IMR-90 (cell line): ENCODE data around the gene ANKRD7. TPM values are rescaled to one million over a fixed set of nuclear protein-coding genes. Genes with fewer than 3 reads are reported as not detected.

Source experiments
- ATAC-seq: fragments of 200-7000 bp; cut with Tn5 transposase; 2 replicates; pipeline ENCODE4 v1.9.1; 2020; ENCODE audit warnings: low read depth, mild to moderate bottlenecking, moderate library complexity
- BruUV-seq: library from RNA; stranded (reverse); fragments of 400-500 nt; replicated peaks from 2 replicates; lab custom pipeline; 2021; lab: Mats Ljungman, UMichigan
- CTCF ChIA-PET: fragments of 300-600 bp; formaldehyde crosslinking; extraction: SDS; loops from one replicate; lab custom pipeline; 2021; ENCODE audit warnings: antibody characterized with exemption; lab: Yijun Ruan, JAX
- POLR2A ChIA-PET: fragments of 300-600 bp; sonication (Branson Sonifier 250); formaldehyde crosslinking; loops from one replicate; lab custom pipeline; 2022; ENCODE audit warnings: antibody characterized with exemption; ENCODE audit not compliant: unreplicated experiment; lab: Charles Lee
- DNase-seq: peaks from one replicate; pipeline ENCODE4 v3.0.0; 2013
- H2AFZ ChIP-seq: replicated peaks from 2 replicates; pipeline ENCODE3; 2013; ENCODE audit warnings: low read length, mild to moderate bottlenecking; ENCODE audit not compliant: poor library complexity
- H2AK5ac ChIP-seq: 2 replicates; pipeline ENCODE4 v1.6.1; 2013; ENCODE audit warnings: low read depth, low read length, inconsistent platforms
- H2AK9ac ChIP-seq: replicated peaks from 2 replicates; pipeline ENCODE3; 2013; ENCODE audit warnings: mild to moderate bottlenecking, low read depth, low read length, moderate library complexity; ENCODE audit not compliant: poor library complexity
- H2BK120ac ChIP-seq: 2 replicates; pipeline ENCODE4 v1.6.1; 2013; ENCODE audit warnings: low read depth, low read length, inconsistent platforms
- H2BK15ac ChIP-seq: 3 replicates; pipeline ENCODE4 v1.6.1; 2013; ENCODE audit warnings: low read depth, low read length, inconsistent platforms
- H2BK20ac ChIP-seq: 2 replicates; pipeline ENCODE4 v1.6.1; 2013; ENCODE audit warnings: low read depth, mild to moderate bottlenecking, inconsistent platforms, low read length, moderate library complexity
- H2BK5ac ChIP-seq: 2 replicates; pipeline ENCODE4 v1.6.1; 2013; ENCODE audit warnings: mild to moderate bottlenecking, low read depth, low read length, inconsistent platforms; ENCODE audit not compliant: poor library complexity, severe bottlenecking
- H3K14ac ChIP-seq: replicated peaks from 2 replicates; pipeline ENCODE4 v1.6.1; 2013; ENCODE audit warnings: low read depth, low read length, inconsistent platforms
- H3K18ac ChIP-seq: 2 replicates; pipeline ENCODE4 v1.6.1; 2013; ENCODE audit warnings: low read depth, low read length, control low read depth
- H3K23ac ChIP-seq: 2 replicates; pipeline ENCODE4 v1.6.1; 2013; ENCODE audit warnings: low read depth, low read length, inconsistent platforms
- H3K27ac ChIP-seq: 2 replicates; pipeline ENCODE4 v1.5.1; 2013; ENCODE audit warnings: mild to moderate bottlenecking, control low read depth, low read length; ENCODE audit not compliant: insufficient read depth
- H3K27me3 ChIP-seq: 2 replicates; pipeline ENCODE4 v1.6.1; 2013; ENCODE audit warnings: low read length; ENCODE audit not compliant: control insufficient read depth, insufficient read depth
- H3K36me3 ChIP-seq: 2 replicates; pipeline ENCODE4 v1.6.1; 2013; ENCODE audit warnings: low read length, mixed read lengths; ENCODE audit not compliant: control insufficient read depth, insufficient read depth
- H3K4ac ChIP-seq: 2 replicates; pipeline ENCODE4 v1.6.1; 2013; ENCODE audit warnings: low read depth, low read length, inconsistent platforms
- H3K4me1 ChIP-seq: 2 replicates; pipeline ENCODE4 v1.6.1; 2013; ENCODE audit warnings: low read length, mixed read lengths; ENCODE audit not compliant: control insufficient read depth, insufficient read depth
- H3K4me2 ChIP-seq: 2 replicates; pipeline ENCODE4 v1.6.1; 2013; ENCODE audit warnings: low read depth, mild to moderate bottlenecking, control low read depth, low read length, moderate library complexity
- H3K4me3 ChIP-seq: 2 replicates; pipeline ENCODE4 v1.5.1; 2013; ENCODE audit warnings: low read depth, mild to moderate bottlenecking, control low read depth, low read length, moderate library complexity; ENCODE audit not compliant: insufficient read depth
- H3K56ac ChIP-seq: 2 replicates; pipeline ENCODE4 v1.6.1; 2013; ENCODE audit warnings: low read length, inconsistent platforms; ENCODE audit not compliant: insufficient read depth; ENCODE audit errors: extremely low read depth
- H3K79me1 ChIP-seq, 2 experiments: 2 replicates each; pipeline ENCODE4 v1.6.1; 2013; ENCODE audit warnings: low read length in 2 of 2, inconsistent platforms in 1 of 2, low read depth in 1 of 2
- H3K9ac ChIP-seq: 2 replicates; pipeline ENCODE4 v1.6.1; 2013; ENCODE audit warnings: low read depth, low read length, control low read depth
- H3K9me1 ChIP-seq: 2 replicates; pipeline ENCODE4 v1.6.1; 2013; ENCODE audit warnings: low read length, inconsistent platforms; ENCODE audit not compliant: insufficient read depth
- H3K9me3 ChIP-seq: 2 replicates; pipeline ENCODE4 v1.6.1; 2013; ENCODE audit warnings: low read length; ENCODE audit not compliant: control insufficient read depth, insufficient read depth
- H4K20me1 ChIP-seq: 2 replicates; pipeline ENCODE4 v1.6.1; 2013; ENCODE audit warnings: low read length, inconsistent platforms; ENCODE audit not compliant: insufficient read depth
- H4K5ac ChIP-seq: 2 replicates; pipeline ENCODE4 v1.6.1; 2013; ENCODE audit warnings: mild to moderate bottlenecking, low read depth, low read length, control low read depth
- H4K8ac ChIP-seq, 2 experiments: 2 replicates each; pipeline ENCODE4 v1.6.1; 2013; ENCODE audit warnings: low read depth in 2 of 2, low read length in 2 of 2, control low read depth in 1 of 2, inconsistent platforms in 1 of 2
- H4K91ac ChIP-seq: 2 replicates; pipeline ENCODE4 v1.6.1; 2013; ENCODE audit warnings: low read depth, low read length, inconsistent platforms; ENCODE audit not compliant: insufficient read depth
- BHLHE40 ChIP-seq: fragments of 150-350 bp; IDR thresholded peaks from 2 replicates; pipeline ENCODE4 v1.6.1; 2016; ENCODE audit warnings: mild to moderate bottlenecking, low read depth, low read length
- CEBPB ChIP-seq: IDR thresholded peaks from 2 replicates; pipeline ENCODE4 v1.6.1; 2012; ENCODE audit warnings: low read depth, low read length, improper control_type of control experiment
- CHD1 ChIP-seq: IDR thresholded peaks from 2 replicates; pipeline ENCODE4 v1.6.1; 2012; ENCODE audit warnings: low read depth, low read length, improper control_type of control experiment
- CTCF ChIP-seq: conservative IDR thresholded peaks from 2 replicates; pipeline ENCODE4 v1.5.1; 2012; ENCODE audit warnings: mild to moderate bottlenecking, low read depth, low read length, improper control_type of control experiment
- ELK1 ChIP-seq: fragments of 150-350 bp; IDR thresholded peaks from 2 replicates; pipeline ENCODE4 v1.6.1; 2016; ENCODE audit warnings: low read depth, mild to moderate bottlenecking, low read length, moderate library complexity, borderline replicate concordance
- FOS ChIP-seq: fragments of 150-350 bp; IDR thresholded peaks from 2 replicates; pipeline ENCODE4 v1.6.1; 2016; ENCODE audit warnings: low read depth, low read length
- MAFK ChIP-seq: IDR thresholded peaks from 2 replicates; pipeline ENCODE4 v1.6.1; 2012; ENCODE audit warnings: low read depth, low read length, improper control_type of control experiment
- MAZ ChIP-seq: IDR thresholded peaks from 2 replicates; pipeline ENCODE4 v1.6.1; 2012; ENCODE audit warnings: low read depth, mild to moderate bottlenecking, low read length, improper control_type of control experiment, moderate library complexity, borderline replicate concordance
- MXI1 ChIP-seq: IDR thresholded peaks from 2 replicates; pipeline ENCODE4 v1.6.1; 2012; ENCODE audit warnings: low read depth, mild to moderate bottlenecking, low read length, moderate library complexity, borderline replicate concordance
- NFE2L2 ChIP-seq: fragments of 150-350 bp; IDR thresholded peaks from 2 replicates; pipeline ENCODE4 v1.6.1; 2016; ENCODE audit warnings: low read depth, mild to moderate bottlenecking, low read length
- POLR2A ChIP-seq: IDR thresholded peaks from 2 replicates; pipeline ENCODE4 v1.6.1; 2012; ENCODE audit warnings: mild to moderate bottlenecking, low read depth, low read length
- RAD21 ChIP-seq: IDR thresholded peaks from 2 replicates; pipeline ENCODE4 v1.6.1; 2012; ENCODE audit warnings: low read length, improper control_type of control experiment
- RCOR1 ChIP-seq: IDR thresholded peaks from 2 replicates; pipeline ENCODE4 v1.6.1; 2012; ENCODE audit warnings: mild to moderate bottlenecking, low read length, improper control_type of control experiment; ENCODE audit not compliant: insufficient replicate concordance
- RFX5 ChIP-seq: IDR thresholded peaks from 2 replicates; pipeline ENCODE4 v1.8.0; 2012; ENCODE audit warnings: low read depth, mild to moderate bottlenecking, low read length, moderate library complexity
- SMC3 ChIP-seq: fragments of 150-350 bp; IDR thresholded peaks from 2 replicates; pipeline ENCODE4 v1.6.1; 2016; ENCODE audit warnings: low read depth, mild to moderate bottlenecking, antibody characterized with exemption, low read length, moderate library complexity
- dilution Hi-C: fragments of 300-500 bp; cut with HindIII; formaldehyde crosslinking; loops from one replicate; pipeline ENCODE4 v1.14.3; 2018; ENCODE audit warnings: low sequenced_read_pairs; ENCODE audit not compliant: unreplicated experiment
- in situ Hi-C: fragments of 300-500 bp; cut with MboI; formaldehyde crosslinking; loops from 3 replicates; pipeline ENCODE4 v1.14.3; 2019; ENCODE audit warnings: low sequenced_read_pairs, inconsistent platforms, mixed read lengths
- intact Hi-C: fragments of 100-400 bp; cut with micrococcal nuclease; formaldehyde crosslinking; loops from 2 replicates; pipeline ENCODE4 v1.10.0; 2022
- polyA plus RNA-seq, 3 experiments: library from polyadenylated mRNA; depleted of rRNA; stranded (reverse); fragments of >200 nt; gene quantifications; 2 replicates each; pipeline ENCODE4 v1.2.3, GENCODE V29; 2012; ENCODE audit warnings: low replicate concordance in 1 of 3
- total RNA-seq: library from RNA; depleted of rRNA; stranded (reverse); fragments of >200 nt; gene quantifications from 2 replicates; pipeline ENCODE4 v1.2.3, GENCODE V29; 2012
- TF ChIP-seq, protein P1 (sequence below): fragments of 150-350 bp; IDR thresholded peaks from 2 replicates; pipeline ENCODE4 v1.6.1; 2017; ENCODE audit warnings: mild to moderate bottlenecking, antibody characterized with exemption, low read length, low read depth

The ANKRD7 gene
- total and polyA plus RNA-seq, 2 of the 4 experiments (the other 2 are of a cell fraction), result 0.17 to 0.18 TPM

DNA sequence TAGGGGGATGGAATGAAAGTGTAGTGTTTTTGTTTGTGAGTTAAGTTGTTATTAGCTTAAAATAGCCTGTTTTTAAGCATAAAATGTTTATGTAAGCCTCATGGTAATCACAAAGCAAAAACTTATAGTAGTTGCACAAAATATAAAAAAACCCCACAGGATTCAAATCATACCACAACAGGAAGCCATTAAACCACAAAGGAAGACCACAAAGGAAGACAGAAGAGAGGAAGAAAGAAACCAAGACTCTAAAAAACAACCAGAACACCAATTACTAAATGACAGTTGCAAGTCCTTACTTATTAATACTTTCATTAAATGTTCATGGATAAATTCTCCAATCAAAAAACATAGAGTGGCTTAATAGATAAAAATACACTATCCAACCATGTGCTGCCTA is 63.6 kb downstream of the ANKRD7 start:
- H2AFZ ChIP-seq, result no peak overlapping the region
- no peak for DNase-seq
- H2BK120ac ChIP-seq, result no peak overlapping the region
- H2BK5ac ChIP-seq, result no peak overlapping the region
- no peak overlapping the region for H2BK20ac ChIP-seq
- no peak overlapping the region for H3K4ac ChIP-seq
- no peak overlapping the region for H2AK5ac ChIP-seq
- H3K23ac ChIP-seq, result no peak overlapping the region
- no peak overlapping the region for H3K9ac ChIP-seq
- no peak overlapping the region for H4K5ac ChIP-seq
- ChIA-PET POLR2A (no interaction called here), CTCF (no interaction called here)
- no peak overlapping the region for H3K56ac ChIP-seq
- no peak overlapping the region for H3K18ac ChIP-seq
- no peak overlapping the region for H3K27ac ChIP-seq
- no peaks in the 10 kb centered on the region for H3K9me1 ChIP-seq
- TF ChIP-seq RCOR1, result no peak
- no peak for TF ChIP-seq MAFK
- no peak for TF ChIP-seq SMC3
- no peak for TF ChIP-seq CHD1
- no peak for TF ChIP-seq RAD21
- TF ChIP-seq RFX5, result no peak
- no peak for TF ChIP-seq MAZ
- TF ChIP-seq CEBPB, result no peak
- no peak for TF ChIP-seq NFE2L2
- no peak for TF ChIP-seq BHLHE40
- no peak for TF ChIP-seq CTCF
- no peak for TF ChIP-seq MXI1
- TF ChIP-seq POLR2A, result no peak
- no peak for TF ChIP-seq FOS
- TF ChIP-seq, protein P1, sequence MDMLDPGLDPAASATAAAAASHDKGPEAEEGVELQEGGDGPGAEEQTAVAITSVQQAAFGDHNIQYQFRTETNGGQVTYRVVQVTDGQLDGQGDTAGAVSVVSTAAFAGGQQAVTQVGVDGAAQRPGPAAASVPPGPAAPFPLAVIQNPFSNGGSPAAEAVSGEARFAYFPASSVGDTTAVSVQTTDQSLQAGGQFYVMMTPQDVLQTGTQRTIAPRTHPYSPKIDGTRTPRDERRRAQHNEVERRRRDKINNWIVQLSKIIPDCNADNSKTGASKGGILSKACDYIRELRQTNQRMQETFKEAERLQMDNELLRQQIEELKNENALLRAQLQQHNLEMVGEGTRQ, result no peak
- TF ChIP-seq ELK1, result no peak
- H3K14ac ChIP-seq, result no peak overlapping the region
- in situ Hi-C loops (no loop called here), intact Hi-C loops (no loop called here), dilution Hi-C loops (no loop called here)
- H3K36me3 ChIP-seq, result no peaks in the 10 kb centered on the region
- no peak for ATAC-seq
- no peak overlapping the region for H4K8ac ChIP-seq
- H2BK15ac ChIP-seq, result no peak overlapping the region
- no peak overlapping the region for H3K4me2 ChIP-seq
- no peak overlapping the region for H2AK9ac ChIP-seq
- H3K9me3 ChIP-seq, result peaks cover 9% of the 10 kb centered on the region; the same call in 1 of the 2 replicates
- BruUV-seq, result no TSS peak
- no peak overlapping the region for H3K4me3 ChIP-seq
- H3K27me3 ChIP-seq, result no peaks in the 10 kb centered on the region
- H4K91ac ChIP-seq, result no peak overlapping the region
- no peaks in the 10 kb centered on the region for H4K20me1 ChIP-seq
- H3K79me1 ChIP-seq, result no peaks in the 10 kb centered on the region
- H3K4me1 ChIP-seq, result no peaks in the 10 kb centered on the region
